ENCODE data around the gene KANK2.
"Not testable (repeated sequence)": the region's sequence is repeated elsewhere in the genome, so short reads cannot be mapped to it uniquely, and the experiment has no call there.

KANK2 gene

DNA sequence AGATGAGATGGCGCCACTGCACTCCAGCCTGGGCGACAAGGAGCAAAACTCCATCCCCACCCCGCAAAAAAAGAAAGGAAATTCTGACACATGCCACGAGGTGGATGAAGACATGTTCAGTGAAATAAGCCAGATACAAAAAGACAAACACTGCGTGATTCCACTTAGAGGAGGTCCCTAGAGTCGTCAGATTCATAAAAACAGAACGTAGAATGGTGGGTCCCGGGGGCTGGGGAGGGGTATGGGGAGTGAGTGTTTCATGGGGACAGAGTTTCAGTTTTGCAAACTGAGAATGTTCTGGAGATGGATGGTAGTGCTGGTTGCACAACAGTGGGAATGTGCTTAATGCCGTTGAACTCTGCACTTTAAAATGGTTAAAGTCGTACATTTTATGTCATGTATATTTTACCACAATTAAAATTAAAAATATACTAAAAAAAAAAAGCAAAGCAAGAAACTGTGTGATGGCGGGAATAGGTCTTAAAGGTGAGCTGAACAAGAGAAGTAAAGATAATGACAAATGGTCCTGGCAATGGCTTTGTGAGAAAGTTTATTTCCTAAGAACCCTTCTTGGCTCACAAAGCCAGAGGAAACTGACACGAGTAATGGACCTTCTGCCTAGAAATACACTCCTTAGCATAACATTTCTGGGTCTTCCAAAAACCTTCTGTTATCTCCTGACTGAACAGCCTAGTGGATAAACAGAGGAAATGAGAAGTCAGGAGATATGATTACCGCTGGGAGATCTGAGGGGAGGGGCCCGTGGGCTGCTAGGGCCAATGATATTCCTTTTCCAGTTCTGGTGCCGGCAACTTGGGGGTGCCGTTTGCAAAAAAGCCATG is 37.5 kb downstream of the KANK2 start:
- no peak overlapping the region for H3K27ac Mint-ChIP-seq
- H3K4me1 Mint-ChIP-seq (ENCODE audit: low read depth), result no peaks in the 10 kb centered on the region
- H3K4me3 Mint-ChIP-seq, result no peak overlapping the region
- H3K27me3 Mint-ChIP-seq, result no peaks in the 10 kb centered on the region
- H3K36me3 Mint-ChIP-seq, result no peaks in the 10 kb centered on the region
- H3K9me3 Mint-ChIP-seq (ENCODE audit: low read depth), result no peaks in the 10 kb centered on the region

GRCh38 chr19:11155373-11156120 is 41.8 kb downstream of the KANK2 start, which contains the start of gene SPC24:
Gene SPC24, minus strand, starts transcription at chr19:11155782. Its CDS starts 6 bp downstream, at chr19:11155776.
- peak within 1 kb of the TSS; percentile 87 for H3K4me3 Mint-ChIP-seq
- no peaks in the 10 kb centered on the region for H3K9me3 Mint-ChIP-seq (ENCODE audit: low read depth)
- H3K36me3 Mint-ChIP-seq, result no peaks in the 10 kb centered on the region
- peaks cover 4% of the 10 kb centered on the region for H3K4me1 Mint-ChIP-seq (ENCODE audit: low read depth)
- H3K27me3 Mint-ChIP-seq, result no peaks in the 10 kb centered on the region
- H3K27ac Mint-ChIP-seq, result peak within 1 kb of the TSS; percentile 64

DNA sequence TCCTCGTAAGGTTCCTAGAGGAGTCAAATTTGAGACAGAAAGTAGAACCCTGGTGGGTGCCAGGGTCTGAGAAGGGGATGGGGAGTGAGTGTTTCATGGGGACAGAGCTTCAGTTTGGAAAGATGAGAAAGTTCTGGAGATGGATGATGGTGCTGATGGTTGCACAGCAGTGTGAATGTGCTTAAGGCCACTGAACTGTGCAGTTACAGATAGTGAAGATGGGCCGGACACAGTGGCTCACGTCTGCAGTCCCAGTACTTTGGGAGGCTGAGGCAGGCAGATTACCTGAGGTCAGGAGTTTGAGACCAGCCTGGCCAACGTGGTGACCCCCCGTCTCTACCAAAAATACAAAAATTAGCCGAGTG is 42.7 kb downstream of the KANK2 start:
- Mint-ChIP-seq H3K4me1 (ENCODE audit: low read depth) (peaks cover 4% of the 10 kb centered on the region), H3K27ac (peak overlapping the region; percentile 43), H3K9me3 (ENCODE audit: low read depth) (no peaks in the 10 kb centered on the region), H3K36me3 (no peaks in the 10 kb centered on the region), H3K4me3 (peak overlapping the region; percentile 87), H3K27me3 (no peaks in the 10 kb centered on the region)

- Mint-ChIP-seq H3K9me3 (ENCODE audit: low read depth) (no peaks in the 10 kb centered on the region), H3K27ac (no peak overlapping the region), H3K4me3 (no peak overlapping the region), H3K27me3 (no peaks in the 10 kb centered on the region), H3K4me1 (ENCODE audit: low read depth) (peaks cover 4% of the 10 kb centered on the region), H3K36me3 (no peaks in the 10 kb centered on the region)
Observed at GRCh38 chr19:11152318-11153062, 44.9 kb downstream of the KANK2 start.

GRCh38 chr19:11151181-11151580 is 46.2 kb downstream of the KANK2 start:
- H3K36me3 Mint-ChIP-seq, result no peaks in the 10 kb centered on the region
- H3K9me3 Mint-ChIP-seq (ENCODE audit: low read depth), result no peaks in the 10 kb centered on the region
- H3K4me1 Mint-ChIP-seq (ENCODE audit: low read depth), result peaks cover 4% of the 10 kb centered on the region
- H3K27ac Mint-ChIP-seq, result no peak overlapping the region
- no peak overlapping the region for H3K4me3 Mint-ChIP-seq
- H3K27me3 Mint-ChIP-seq, result no peaks in the 10 kb centered on the region

GRCh38 chr19:11148001-11148400 is 49.3 kb downstream of the KANK2 start:
- H3K4me3 Mint-ChIP-seq, result no peak overlapping the region
- no peaks in the 10 kb centered on the region for H3K36me3 Mint-ChIP-seq
- no peaks in the 10 kb centered on the region for H3K9me3 Mint-ChIP-seq (ENCODE audit: low read depth)
- H3K27ac Mint-ChIP-seq, result no peak overlapping the region
- H3K27me3 Mint-ChIP-seq, result no peaks in the 10 kb centered on the region
- H3K4me1 Mint-ChIP-seq (ENCODE audit: low read depth), result peaks cover 6% of the 10 kb centered on the region

- peaks cover 6% of the 10 kb centered on the region for H3K4me1 Mint-ChIP-seq (ENCODE audit: low read depth)
- H3K9me3 Mint-ChIP-seq (ENCODE audit: low read depth), result no peaks in the 10 kb centered on the region
- no peaks in the 10 kb centered on the region for H3K27me3 Mint-ChIP-seq
- H3K4me3 Mint-ChIP-seq, result no peak overlapping the region
- H3K27ac Mint-ChIP-seq, result no peak overlapping the region
- no peaks in the 10 kb centered on the region for H3K36me3 Mint-ChIP-seq
Observed at GRCh38 chr19:11145536-11145924, 51.8 kb downstream of the KANK2 start.

GRCh38 chr19:11142528-11143171 is 54.7 kb downstream of the KANK2 start:
- no peaks in the 10 kb centered on the region for H3K9me3 Mint-ChIP-seq (ENCODE audit: low read depth)
- H3K4me3 Mint-ChIP-seq, result no peak overlapping the region
- H3K27me3 Mint-ChIP-seq, result no peaks in the 10 kb centered on the region
- H3K36me3 Mint-ChIP-seq, result no peaks in the 10 kb centered on the region
- peaks cover 11% of the 10 kb centered on the region for H3K4me1 Mint-ChIP-seq (ENCODE audit: low read depth)
- no peak overlapping the region for H3K27ac Mint-ChIP-seq

- Mint-ChIP-seq H3K4me1 (ENCODE audit: low read depth) (peaks cover 12% of the 10 kb centered on the region), H3K9me3 (ENCODE audit: low read depth) (no peaks in the 10 kb centered on the region), H3K36me3 (no peaks in the 10 kb centered on the region), H3K27ac (no peak overlapping the region), H3K27me3 (no peaks in the 10 kb centered on the region), H3K4me3 (no peak overlapping the region)
Observed at GRCh38 chr19:11141937-11142527, 55.3 kb downstream of the KANK2 start.

DNA sequence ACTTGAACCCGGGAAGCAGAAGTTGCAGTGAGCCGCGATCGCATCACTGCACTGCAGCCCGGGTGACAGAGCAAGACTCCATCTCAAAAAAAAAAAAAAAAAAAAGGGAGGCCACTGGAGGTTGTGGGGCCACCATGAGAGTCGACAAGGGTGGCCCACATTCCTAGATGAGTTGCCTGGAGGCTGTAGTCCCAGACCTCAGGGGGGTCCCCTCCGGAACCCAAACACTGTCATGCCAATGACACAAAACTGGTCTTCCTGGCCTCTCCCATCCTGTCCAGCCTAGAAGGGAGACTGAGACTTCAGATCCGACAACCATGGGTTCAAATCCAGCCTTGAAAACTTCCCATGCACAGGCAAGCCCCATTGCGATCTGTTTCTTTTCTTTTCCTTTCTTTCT is 56.4 kb downstream of the KANK2 start:
- Mint-ChIP-seq H3K27ac (no peak overlapping the region), H3K36me3 (no peaks in the 10 kb centered on the region), H3K9me3 (ENCODE audit: low read depth) (no peaks in the 10 kb centered on the region), H3K4me3 (no peak overlapping the region), H3K4me1 (ENCODE audit: low read depth) (peaks cover 12% of the 10 kb centered on the region), H3K27me3 (no peaks in the 10 kb centered on the region)

DNA sequence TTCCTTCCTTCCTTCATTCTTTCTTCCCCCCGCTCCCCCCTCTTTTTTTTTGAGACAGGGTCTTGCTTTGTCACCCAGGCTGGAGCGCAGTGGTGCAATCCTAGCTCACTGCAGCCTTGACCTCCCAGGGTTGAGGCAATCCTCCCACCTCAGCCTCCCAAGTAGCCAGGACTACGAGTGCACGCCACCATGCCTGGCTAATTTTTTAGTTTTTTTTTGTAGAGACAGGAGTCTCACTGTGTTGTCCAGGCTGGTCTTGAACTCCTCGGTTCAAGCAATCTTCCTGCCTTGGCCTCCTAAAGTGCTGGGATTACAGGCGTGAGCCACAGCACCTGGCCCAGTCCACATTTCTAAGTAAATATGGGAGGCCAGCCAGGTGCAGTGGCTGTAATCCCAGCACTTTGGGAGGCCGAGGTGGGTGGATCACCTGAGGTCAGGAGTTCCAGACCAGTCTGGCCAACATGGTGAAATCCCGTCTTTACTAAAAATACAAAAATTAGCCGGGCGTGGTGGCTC is 57.3 kb downstream of the KANK2 start:
- H3K9me3 Mint-ChIP-seq (ENCODE audit: low read depth); H3K27me3 Mint-ChIP-seq; H3K4me3 Mint-ChIP-seq; H3K27ac Mint-ChIP-seq; H3K36me3 Mint-ChIP-seq: not testable (repeated sequence)
- peaks cover 12% of the 10 kb centered on the region for H3K4me1 Mint-ChIP-seq (ENCODE audit: low read depth)

DNA sequence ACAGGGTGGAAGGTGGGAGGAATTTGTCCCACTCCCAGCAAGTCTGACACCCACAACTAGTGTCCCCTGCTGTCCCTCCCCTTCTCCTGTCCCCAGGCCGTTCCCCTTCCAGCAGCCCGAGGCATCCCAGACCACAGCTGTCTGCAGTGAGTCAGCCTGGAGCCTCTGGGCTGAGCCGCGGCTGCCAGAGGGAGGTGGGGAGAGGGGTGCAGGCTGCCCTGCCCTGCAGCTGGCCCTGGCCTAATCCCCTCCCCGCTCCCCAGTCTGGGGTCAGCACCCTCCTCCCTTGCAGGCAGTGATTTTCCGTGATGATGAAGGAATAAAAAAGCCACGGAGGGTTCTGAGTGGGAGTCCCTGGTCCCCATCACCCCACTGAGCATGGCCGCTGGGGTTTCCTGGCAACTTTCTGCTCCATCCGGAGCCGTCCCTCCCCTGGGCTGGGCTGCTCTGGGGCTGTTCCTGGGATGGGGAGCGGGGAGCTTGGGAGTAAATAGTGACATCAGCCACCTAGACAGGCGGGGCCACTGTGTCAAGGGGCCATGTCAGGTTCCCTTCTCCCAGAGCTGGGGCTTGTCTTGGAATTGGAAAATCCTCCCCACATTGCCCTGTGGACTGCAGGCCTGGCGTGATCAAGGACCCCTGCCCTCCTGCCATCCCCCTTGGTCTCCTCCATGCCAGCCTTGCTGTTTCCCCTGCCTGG is 58.6 kb downstream of the KANK2 start:
- Mint-ChIP-seq H3K4me3 (no peak overlapping the region), H3K9me3 (ENCODE audit: low read depth) (no peaks in the 10 kb centered on the region), H3K27me3 (no peaks in the 10 kb centered on the region), H3K4me1 (ENCODE audit: low read depth) (peaks cover 12% of the 10 kb centered on the region), H3K27ac (no peak overlapping the region), H3K36me3 (no peaks in the 10 kb centered on the region)

DNA sequence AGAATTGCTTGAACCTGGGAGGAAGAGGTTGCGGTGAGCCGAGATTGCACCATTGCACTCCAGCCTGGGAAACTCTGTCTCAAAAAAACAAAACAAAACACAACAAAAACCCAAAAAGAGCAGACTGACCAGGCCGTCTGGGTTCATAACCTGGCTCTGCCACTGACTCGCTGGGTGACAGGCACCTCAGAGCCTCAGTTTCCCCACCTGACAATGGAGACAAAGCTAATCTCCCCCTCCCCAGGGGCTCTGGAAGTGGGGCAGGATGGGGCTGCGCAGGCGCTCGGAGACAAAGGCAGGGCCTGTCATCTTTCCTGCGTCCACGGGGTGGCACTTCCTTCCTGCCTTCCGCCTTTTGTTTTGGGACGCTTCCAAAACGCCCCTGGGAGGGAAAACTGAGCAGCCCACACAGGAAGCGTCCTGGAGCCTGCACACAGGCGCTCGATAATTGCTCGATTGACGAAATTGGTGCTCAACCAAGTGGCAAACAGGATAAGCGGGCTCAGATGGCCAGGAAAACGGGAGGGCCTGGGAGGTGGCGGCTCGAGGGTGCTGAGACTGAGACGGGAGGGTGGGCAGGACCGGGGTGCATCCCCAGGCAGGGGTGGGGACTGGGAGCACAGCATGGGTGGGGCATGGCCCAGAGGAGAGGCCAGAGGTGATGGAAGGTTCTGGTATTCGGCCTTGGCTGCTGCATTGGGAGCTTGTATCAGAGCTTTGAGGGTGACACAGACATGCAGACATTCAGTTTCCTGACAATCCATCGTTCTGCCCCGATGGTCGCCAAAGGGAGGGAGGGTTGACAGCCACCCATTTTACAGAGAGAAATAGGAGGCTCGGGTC is 59.6 kb downstream of the KANK2 start:
- Mint-ChIP-seq H3K27me3 (no peaks in the 10 kb centered on the region), H3K9me3 (ENCODE audit: low read depth) (no peaks in the 10 kb centered on the region), H3K4me3 (peak overlapping the region; percentile 79), H3K36me3 (no peaks in the 10 kb centered on the region), H3K27ac (no peak overlapping the region), H3K4me1 (ENCODE audit: low read depth) (peaks cover 7% of the 10 kb centered on the region)

Measured in activated naive CD8-positive, alpha-beta T cell (primary cell).